A549 (cell line): ENCODE data around the gene PHC2. TPM values are rescaled to one million over a fixed set of nuclear protein-coding genes. Genes with fewer than 3 reads are reported as not detected.

Source experiments
- ATAC-seq, 2 experiments: fragments of 200-7000 bp in 1 of 2; fragments of >200 bp in 1 of 2; cut with Nextera tagmentation in 1 of 2; cut with Tn5 transposase in 1 of 2; 3 replicates each; pipeline versions ENCODE4 v1.8.0 to v1.9.1; 2018 to 2020; ENCODE audit warnings: mild to moderate bottlenecking in 1 of 2, moderate library complexity in 1 of 2
- CTCF ChIA-PET: fragments of 300-600 bp; sonication (Branson Sonifier 250); formaldehyde crosslinking; extraction: SDS; loops from one replicate; lab custom pipeline; 2021; ENCODE audit warnings: antibody characterized with exemption, inconsistent platforms; lab: Yijun Ruan, JAX
- POLR2A ChIA-PET: fragments of 350-600 bp; formaldehyde crosslinking; extraction: SDS; loops from one replicate; lab custom pipeline; 2021; ENCODE audit warnings: antibody characterized with exemption, inconsistent platforms; lab: Yijun Ruan, JAX
- DNase-seq, 2 experiments: peaks; one replicate each; pipeline versions ENCODE4 v3.0.0 to v3.0.0-alpha.2; 2011 to 2016; ENCODE audit warnings: low read depth in 1 of 2, low spot score in 1 of 2
- FAIRE-seq: peaks from 2 replicates; lab custom pipeline; 2011; peaks lifted over from hg19 to GRCh38; lab: Jason Lieb, UNC
- H3K27ac ChIP-seq, 2 experiments: fragments of >200 bp; sonication (Bioruptor Twin); formaldehyde crosslinking; 3 replicates each; pipeline ENCODE4 v1.5.1; 2016 to 2017
- H3K4me1 ChIP-seq: fragments of >200 bp; sonication (Bioruptor Twin); formaldehyde crosslinking; 3 replicates; pipeline ENCODE4 v1.6.1; 2016
- H3K4me2 ChIP-seq: fragments of >200 bp; sonication (Bioruptor Twin); formaldehyde crosslinking; 3 replicates; pipeline ENCODE4 v1.6.1; 2016
- H3K4me3 ChIP-seq: fragments of >200 bp; sonication (Bioruptor Twin); formaldehyde crosslinking; 3 replicates; pipeline ENCODE4 v1.5.1; 2016
- H3K9me3 ChIP-seq: fragments of >200 bp; sonication (Bioruptor Twin); formaldehyde crosslinking; 3 replicates; pipeline ENCODE4 v1.6.1; 2016
- ATOH8 ChIP-seq: fragments of 250-450 bp; sonication (Bioruptor Pico); IDR thresholded peaks from 2 replicates; pipeline ENCODE4 v1.5.0; 2020; ENCODE audit warnings: low read depth, mild to moderate bottlenecking, moderate library complexity
- CBX2 ChIP-seq: fragments of 200-600 bp; sonication (generic); IDR thresholded peaks from 2 replicates; pipeline ENCODE4 v1.6.1; 2016; ENCODE audit warnings: low read depth, mild to moderate bottlenecking, borderline replicate concordance
- CBX8 ChIP-seq: fragments of 200-600 bp; sonication (generic); IDR thresholded peaks from 2 replicates; pipeline ENCODE4 v1.6.1; 2016
- CEBPB ChIP-seq, 2 experiments: fragments of >200 bp in 1 of 2; sonication (Bioruptor Twin) in 1 of 2; formaldehyde crosslinking in 1 of 2; IDR thresholded peaks; 2 replicates each; pipeline ENCODE4 v1.6.1; 2012 to 2016
- EHMT2 ChIP-seq: fragments of 200-600 bp; sonication (generic); IDR thresholded peaks from 2 replicates; pipeline ENCODE4 v1.6.1; 2016; ENCODE audit warnings: antibody characterized with exemption, low read depth, mild to moderate bottlenecking, moderate library complexity
- HDAC2 ChIP-seq: fragments of 200-600 bp; sonication (generic); IDR thresholded peaks from 2 replicates; pipeline ENCODE4 v1.6.1; 2016
- HOXB13 ChIP-seq: fragments of 250-450 bp; sonication (Bioruptor Pico); IDR thresholded peaks from 2 replicates; pipeline ENCODE4 v1.5.0; 2020; ENCODE audit warnings: low read depth, mild to moderate bottlenecking, moderate library complexity
- KDM5A ChIP-seq: fragments of 200-600 bp; sonication (generic); IDR thresholded peaks from 2 replicates; pipeline ENCODE4 v1.6.1; 2016; ENCODE audit warnings: antibody characterized with exemption, mild to moderate bottlenecking
- MAZ ChIP-seq: fragments of 150-350 bp; IDR thresholded peaks from 2 replicates; pipeline ENCODE4 v1.6.1; 2014; ENCODE audit warnings: antibody characterized with exemption, low read depth, low read length, borderline replicate concordance
- NR3C1 ChIP-seq: fragments of >200 bp; sonication (Bioruptor Twin); formaldehyde crosslinking; IDR thresholded peaks from 3 replicates; pipeline ENCODE4 v1.6.1; 2017
- PHF8 ChIP-seq: fragments of 200-600 bp; sonication (generic); IDR thresholded peaks from 2 replicates; pipeline ENCODE4 v1.6.1; 2016; ENCODE audit warnings: low read depth, mild to moderate bottlenecking, antibody characterized with exemption, moderate library complexity, borderline replicate concordance
- POLR2AphosphoS2 ChIP-seq: conservative IDR thresholded peaks from 2 replicates; pipeline ENCODE4 v1.6.1; 2012; ENCODE audit warnings: low read length, improper control_type of control experiment, inconsistent platforms
- RAD21 ChIP-seq, 2 experiments: fragments of >200 bp in 1 of 2; sonication (Bioruptor Twin) in 1 of 2; formaldehyde crosslinking in 1 of 2; IDR thresholded peaks in 1 of 2; conservative IDR thresholded peaks in 1 of 2; 2 replicates in 1 of 2; 3 replicates in 1 of 2; pipeline ENCODE4 v1.6.1; 2012 to 2018; ENCODE audit warnings: inconsistent platforms in 1 of 2
- RARB ChIP-seq: fragments of 250-450 bp; sonication (Bioruptor Pico); IDR thresholded peaks from 2 replicates; pipeline ENCODE4 v1.8.0; 2021; ENCODE audit warnings: mild to moderate bottlenecking, moderate library complexity
- RCOR1 ChIP-seq: fragments of 150-350 bp; IDR thresholded peaks from 2 replicates; pipeline ENCODE4 v1.6.1; 2014; ENCODE audit warnings: antibody characterized with exemption, low read length, low read depth
- REST ChIP-seq: fragments of 200-600 bp; sonication (generic); IDR thresholded peaks from 2 replicates; pipeline ENCODE4 v1.6.1; 2016; ENCODE audit warnings: antibody characterized with exemption, mild to moderate bottlenecking, moderate library complexity
- SMC3 ChIP-seq: fragments of >200 bp; sonication (Bioruptor Twin); formaldehyde crosslinking; IDR thresholded peaks from 3 replicates; pipeline ENCODE4 v1.6.1; 2018; ENCODE audit warnings: inconsistent platforms
- TFCP2L1 ChIP-seq: fragments of 250-450 bp; sonication (Bioruptor Pico); IDR thresholded peaks from 2 replicates; pipeline ENCODE4 v1.5.0; 2021; ENCODE audit warnings: mild to moderate bottlenecking
- ZFP36 ChIP-seq: fragments of 450-650 bp; IDR thresholded peaks from 2 replicates; pipeline ENCODE4 v1.6.1; 2014; ENCODE audit warnings: borderline replicate concordance; ENCODE audit not compliant: partially characterized antibody
- ZSCAN20 ChIP-seq: fragments of 250-450 bp; sonication (Bioruptor Pico); IDR thresholded peaks from 2 replicates; pipeline ENCODE4 v1.8.0; 2022; ENCODE audit warnings: mild to moderate bottlenecking, moderate library complexity
- WGBS: methylation state at CpG from one replicate; pipeline ENCODE4 v1.1.6; 2017; ENCODE audit errors: missing lambda C conversion rate; 5-methylcytosine and 5-hydroxymethylcytosine counted together
- polyA plus RNA-seq, 4 experiments: library from polyadenylated mRNA; depleted of rRNA in 3 of 4; stranded (reverse); fragments of >200 nt; fragmentation: RNase III in 1 of 4; extraction: RNeasy Plus Mini Kit Qiagen cat#74134 plus additional on column Dnase treatment in 1 of 4; gene quantifications; 2 replicates in 3 of 4; 3 replicates in 1 of 4; pipeline ENCODE4 v1.2.3, GENCODE V29; 2011 to 2017
- TF ChIP-seq, protein P1 (sequence below): IDR thresholded peaks from 2 replicates; pipeline ENCODE4 v1.6.1; 2012
- TF ChIP-seq, protein P2 (sequence below): IDR thresholded peaks from 2 replicates; pipeline ENCODE4 v1.6.1; 2012
- TF ChIP-seq, protein P3 (sequence below): fragments of >200 bp; sonication (Bioruptor Twin); formaldehyde crosslinking; IDR thresholded peaks from 3 replicates; pipeline ENCODE4 v1.5.1; 2016
- TF ChIP-seq, protein P4 (sequence below): fragments of >200 bp; sonication (Bioruptor Twin); formaldehyde crosslinking; IDR thresholded peaks from 3 replicates; pipeline ENCODE4 v1.6.1; 2016

Gene PHC2
- polyA plus RNA-seq, 2 of the 4 experiments (the other 2 are of a cell fraction): 29.9 to 33.2 TPM

DNA sequence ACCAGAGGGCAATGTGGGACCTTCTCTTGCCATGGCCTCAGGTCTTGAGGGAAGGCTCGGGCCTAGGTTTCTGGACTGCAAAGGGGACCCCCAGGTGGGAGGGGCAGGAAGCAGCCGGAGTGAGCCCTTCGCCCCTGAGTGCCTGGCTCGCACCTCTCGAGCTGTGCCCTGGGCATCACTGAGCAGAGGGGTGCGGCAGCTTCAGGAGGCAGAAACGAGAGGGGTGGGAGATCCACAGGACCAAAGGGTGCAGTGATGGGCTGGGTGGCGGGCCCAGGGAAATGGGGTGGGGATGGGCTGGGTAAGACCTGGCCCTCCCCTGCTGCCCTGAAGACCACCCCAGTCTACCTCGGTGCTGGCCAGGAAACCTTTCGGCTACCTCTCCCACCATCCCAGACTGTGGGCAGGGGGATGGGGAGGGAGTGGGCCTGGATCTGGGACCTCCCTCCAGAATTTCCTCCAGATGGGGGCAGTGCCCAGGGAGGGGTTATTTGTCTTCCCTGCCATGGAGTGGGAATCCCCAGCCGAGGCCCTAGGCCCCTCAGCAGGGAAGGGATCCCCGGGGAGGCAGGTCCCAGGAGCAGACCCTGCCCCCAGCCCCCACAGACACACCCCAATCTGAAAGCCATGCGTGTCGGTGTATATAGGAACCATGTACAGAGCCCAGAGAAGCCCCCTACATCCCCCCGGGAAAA, 131.3 kb downstream of the PHC2 start:
- CTCF ChIA-PET: interaction anchor here (0.7 to 8.6 kb wide), 4 partner anchors 14 to 170 kb away, joined by 3 to 162 read pairs (median 42); partner anchors contain the start of gene ZSCAN20
- no peak for FAIRE-seq
- Histone ChIP-seq H3K4me3 (no peak overlapping the region), H3K27ac (no peak overlapping the region), H3K4me1 (no peaks in the 10 kb centered on the region), H3K9me3 (no peaks in the 10 kb centered on the region; the same call in 2 of the 3 replicates), H3K4me2 (no peak overlapping the region)
- 77% methylated on average over 9 of the region's 15 CpGs for WGBS
- TF ChIP-seq ATOH8 (CRISPR knock-in tag) (no peak), ZSCAN20 (CRISPR knock-in tag) (no peak), NR3C1 (no peak), HOXB13 (CRISPR knock-in tag) (no peak), CBX8 (no peak), EHMT2 (no peak), PHF8 (no peak), CEBPB (IDR thresholded peaks at IDR 0.05) (no peak), RARB (CRISPR knock-in tag) (no peak), RAD21 (conservative IDR thresholded peaks at IDR 0.05 in 1 of 2, IDR thresholded peaks at IDR 0.05 in 1 of 2) (no peak)
- TF ChIP-seq, protein P1, sequence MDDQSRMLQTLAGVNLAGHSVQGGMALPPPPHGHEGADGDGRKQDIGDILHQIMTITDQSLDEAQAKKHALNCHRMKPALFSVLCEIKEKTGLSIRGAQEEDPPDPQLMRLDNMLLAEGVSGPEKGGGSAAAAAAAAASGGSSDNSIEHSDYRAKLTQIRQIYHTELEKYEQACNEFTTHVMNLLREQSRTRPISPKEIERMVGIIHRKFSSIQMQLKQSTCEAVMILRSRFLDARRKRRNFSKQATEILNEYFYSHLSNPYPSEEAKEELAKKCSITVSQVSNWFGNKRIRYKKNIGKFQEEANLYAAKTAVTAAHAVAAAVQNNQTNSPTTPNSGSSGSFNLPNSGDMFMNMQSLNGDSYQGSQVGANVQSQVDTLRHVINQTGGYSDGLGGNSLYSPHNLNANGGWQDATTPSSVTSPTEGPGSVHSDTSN: no peak
- DNase-seq: no peak
- ATAC-seq: no peak
- POLR2A ChIA-PET: no interaction called here

DNA sequence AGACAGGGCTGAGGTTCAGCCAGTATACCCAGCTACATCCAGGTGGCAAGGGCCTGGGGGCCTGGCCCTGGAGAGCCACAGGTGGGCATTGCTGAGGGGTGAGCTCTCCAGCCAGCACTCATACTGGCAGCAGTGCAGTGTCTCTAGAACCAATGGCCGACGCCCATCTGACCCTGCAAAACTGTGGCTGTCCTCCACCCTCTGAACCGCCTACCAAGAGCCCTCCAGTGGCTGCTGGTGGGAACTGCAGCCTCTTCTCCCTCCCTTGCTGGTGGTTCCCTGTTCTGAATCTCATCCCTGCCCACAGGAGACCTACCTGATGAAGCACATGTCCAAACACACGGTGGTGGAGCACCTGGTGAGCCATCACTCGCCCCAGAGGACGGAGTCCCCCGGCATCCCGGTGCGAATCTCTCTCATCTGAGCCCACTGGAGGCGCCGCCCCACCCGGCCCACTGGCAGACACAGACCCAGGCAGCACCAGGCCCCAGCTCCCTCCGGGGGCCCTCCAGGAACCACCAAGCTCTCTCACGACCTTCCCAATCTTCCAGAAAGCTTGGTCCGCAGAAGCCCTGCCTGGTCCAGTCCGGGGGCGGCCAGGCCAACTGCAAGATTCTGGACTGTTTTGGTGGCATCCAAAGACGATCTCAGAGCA, 132.1 kb downstream of the PHC2 start:
- 61% methylated on average over 15 of the region's 18 CpGs for WGBS
- ChIA-PET CTCF (interaction anchor here (0.8 to 8.6 kb wide), 7 partner anchors 14 to 313 kb away, joined by 3 to 162 read pairs (median 7); partner anchors contain the start of gene ZSCAN20), POLR2A (no interaction called here)
- no peak overlapping the region for H3K27ac ChIP-seq
- FAIRE-seq (no peak), DNase-seq (peak; percentile 58 to 60), ATAC-seq (peak; percentile 68 to 89)
- H3K9me3 ChIP-seq: no peaks in the 10 kb centered on the region; the same call in 2 of the 3 replicates
- H3K4me2 ChIP-seq: no peak overlapping the region
- H3K4me1 ChIP-seq: no peaks in the 10 kb centered on the region
- TF ChIP-seq KDM5A (no peak), MAZ (no peak), CBX2 (no peak), RAD21 (conservative IDR thresholded peaks at IDR 0.05 in 1 of 2, IDR thresholded peaks at IDR 0.05 in 1 of 2) (peak; percentile 44 to 57; a peak in 4 of 5 replicates), POLR2AphosphoS2 (no peak), HDAC2 (no peak), REST (no peak), RCOR1 (no peak), TFCP2L1 (CRISPR knock-in tag) (no peak), SMC3 (peak; percentile 53), ZFP36 (peak; percentile 45)
- TF ChIP-seq, protein P2, sequence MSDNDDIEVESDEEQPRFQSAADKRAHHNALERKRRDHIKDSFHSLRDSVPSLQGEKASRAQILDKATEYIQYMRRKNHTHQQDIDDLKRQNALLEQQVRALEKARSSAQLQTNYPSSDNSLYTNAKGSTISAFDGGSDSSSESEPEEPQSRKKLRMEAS: no peak
- TF ChIP-seq, protein P3, sequence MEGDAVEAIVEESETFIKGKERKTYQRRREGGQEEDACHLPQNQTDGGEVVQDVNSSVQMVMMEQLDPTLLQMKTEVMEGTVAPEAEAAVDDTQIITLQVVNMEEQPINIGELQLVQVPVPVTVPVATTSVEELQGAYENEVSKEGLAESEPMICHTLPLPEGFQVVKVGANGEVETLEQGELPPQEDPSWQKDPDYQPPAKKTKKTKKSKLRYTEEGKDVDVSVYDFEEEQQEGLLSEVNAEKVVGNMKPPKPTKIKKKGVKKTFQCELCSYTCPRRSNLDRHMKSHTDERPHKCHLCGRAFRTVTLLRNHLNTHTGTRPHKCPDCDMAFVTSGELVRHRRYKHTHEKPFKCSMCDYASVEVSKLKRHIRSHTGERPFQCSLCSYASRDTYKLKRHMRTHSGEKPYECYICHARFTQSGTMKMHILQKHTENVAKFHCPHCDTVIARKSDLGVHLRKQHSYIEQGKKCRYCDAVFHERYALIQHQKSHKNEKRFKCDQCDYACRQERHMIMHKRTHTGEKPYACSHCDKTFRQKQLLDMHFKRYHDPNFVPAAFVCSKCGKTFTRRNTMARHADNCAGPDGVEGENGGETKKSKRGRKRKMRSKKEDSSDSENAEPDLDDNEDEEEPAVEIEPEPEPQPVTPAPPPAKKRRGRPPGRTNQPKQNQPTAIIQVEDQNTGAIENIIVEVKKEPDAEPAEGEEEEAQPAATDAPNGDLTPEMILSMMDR: peak; percentile 50
- TF ChIP-seq, protein P4, sequence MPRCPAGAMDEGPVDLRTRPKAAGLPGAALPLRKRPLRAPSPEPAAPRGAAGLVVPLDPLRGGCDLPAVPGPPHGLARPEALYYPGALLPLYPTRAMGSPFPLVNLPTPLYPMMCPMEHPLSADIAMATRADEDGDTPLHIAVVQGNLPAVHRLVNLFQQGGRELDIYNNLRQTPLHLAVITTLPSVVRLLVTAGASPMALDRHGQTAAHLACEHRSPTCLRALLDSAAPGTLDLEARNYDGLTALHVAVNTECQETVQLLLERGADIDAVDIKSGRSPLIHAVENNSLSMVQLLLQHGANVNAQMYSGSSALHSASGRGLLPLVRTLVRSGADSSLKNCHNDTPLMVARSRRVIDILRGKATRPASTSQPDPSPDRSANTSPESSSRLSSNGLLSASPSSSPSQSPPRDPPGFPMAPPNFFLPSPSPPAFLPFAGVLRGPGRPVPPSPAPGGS: no peak
- H3K4me3 ChIP-seq: no peak overlapping the region
